Hepatocyte (in vitro differentiated cells): ENCODE measurements around the gene KAT2A.

ENCODE experiments used
- EZH2 ChIP-seq: fragments of 200-600 bp; sonication (generic); IDR thresholded peaks from 2 replicates; pipeline ENCODE4 v1.6.1; 2016; ENCODE audit warnings: antibody characterized with exemption, mild to moderate bottlenecking, borderline replicate concordance
- TF ChIP-seq, protein P1 (sequence below): fragments of 200-600 bp; sonication (generic); IDR thresholded peaks from 2 replicates; pipeline ENCODE4 v1.5.1; 2016; ENCODE audit warnings: antibody characterized with exemption, mild to moderate bottlenecking; ENCODE audit not compliant: poor library complexity

DNA sequence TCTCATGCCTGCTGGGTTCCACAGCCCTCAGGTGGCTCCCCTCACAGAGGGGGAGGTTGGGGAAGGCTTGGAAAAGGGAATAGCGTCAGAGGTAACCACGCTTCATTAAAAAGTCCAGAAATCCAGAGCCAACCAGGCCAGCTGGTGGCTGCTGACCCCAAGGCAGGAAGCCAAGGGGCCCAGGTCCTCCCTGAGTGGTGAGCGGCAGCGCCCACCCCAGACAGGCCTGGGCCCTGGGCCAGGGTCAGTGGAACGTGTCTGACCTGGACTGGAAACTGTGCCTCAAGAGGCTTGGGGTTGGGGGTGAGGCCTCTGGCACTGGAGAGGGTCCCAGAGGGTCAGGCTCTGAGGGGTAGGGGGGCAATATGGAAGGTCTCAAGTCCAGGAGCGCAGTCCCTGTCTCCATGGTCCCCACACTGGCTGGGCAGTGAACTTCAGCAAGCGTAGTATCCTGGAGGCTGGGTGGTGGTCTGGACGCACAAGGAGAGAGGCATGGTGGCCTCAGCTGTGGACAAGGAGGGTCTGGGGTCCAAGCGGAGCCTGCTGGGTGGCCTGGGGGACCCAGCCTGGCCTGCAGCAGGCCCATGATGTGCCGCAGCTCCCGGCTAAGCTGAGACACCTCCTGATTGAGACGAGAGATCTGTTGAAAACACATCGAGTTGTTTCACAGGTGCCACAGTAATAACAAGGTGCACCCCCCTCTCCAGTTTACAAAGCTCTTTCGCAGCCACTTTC lies 38.8 kb upstream of the KAT2A start:
- TF ChIP-seq, protein P1, sequence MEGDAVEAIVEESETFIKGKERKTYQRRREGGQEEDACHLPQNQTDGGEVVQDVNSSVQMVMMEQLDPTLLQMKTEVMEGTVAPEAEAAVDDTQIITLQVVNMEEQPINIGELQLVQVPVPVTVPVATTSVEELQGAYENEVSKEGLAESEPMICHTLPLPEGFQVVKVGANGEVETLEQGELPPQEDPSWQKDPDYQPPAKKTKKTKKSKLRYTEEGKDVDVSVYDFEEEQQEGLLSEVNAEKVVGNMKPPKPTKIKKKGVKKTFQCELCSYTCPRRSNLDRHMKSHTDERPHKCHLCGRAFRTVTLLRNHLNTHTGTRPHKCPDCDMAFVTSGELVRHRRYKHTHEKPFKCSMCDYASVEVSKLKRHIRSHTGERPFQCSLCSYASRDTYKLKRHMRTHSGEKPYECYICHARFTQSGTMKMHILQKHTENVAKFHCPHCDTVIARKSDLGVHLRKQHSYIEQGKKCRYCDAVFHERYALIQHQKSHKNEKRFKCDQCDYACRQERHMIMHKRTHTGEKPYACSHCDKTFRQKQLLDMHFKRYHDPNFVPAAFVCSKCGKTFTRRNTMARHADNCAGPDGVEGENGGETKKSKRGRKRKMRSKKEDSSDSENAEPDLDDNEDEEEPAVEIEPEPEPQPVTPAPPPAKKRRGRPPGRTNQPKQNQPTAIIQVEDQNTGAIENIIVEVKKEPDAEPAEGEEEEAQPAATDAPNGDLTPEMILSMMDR = no peak
- TF ChIP-seq EZH2 = no peak
